HK-2 (cell line): ENCODE results near the gene STT3B.

Source experiments
- DNase-seq: peaks from one replicate; pipeline ENCODE4 v3.0.0-alpha.2; 2018; ENCODE audit not compliant: unreplicated experiment

Gene STT3B

DNA sequence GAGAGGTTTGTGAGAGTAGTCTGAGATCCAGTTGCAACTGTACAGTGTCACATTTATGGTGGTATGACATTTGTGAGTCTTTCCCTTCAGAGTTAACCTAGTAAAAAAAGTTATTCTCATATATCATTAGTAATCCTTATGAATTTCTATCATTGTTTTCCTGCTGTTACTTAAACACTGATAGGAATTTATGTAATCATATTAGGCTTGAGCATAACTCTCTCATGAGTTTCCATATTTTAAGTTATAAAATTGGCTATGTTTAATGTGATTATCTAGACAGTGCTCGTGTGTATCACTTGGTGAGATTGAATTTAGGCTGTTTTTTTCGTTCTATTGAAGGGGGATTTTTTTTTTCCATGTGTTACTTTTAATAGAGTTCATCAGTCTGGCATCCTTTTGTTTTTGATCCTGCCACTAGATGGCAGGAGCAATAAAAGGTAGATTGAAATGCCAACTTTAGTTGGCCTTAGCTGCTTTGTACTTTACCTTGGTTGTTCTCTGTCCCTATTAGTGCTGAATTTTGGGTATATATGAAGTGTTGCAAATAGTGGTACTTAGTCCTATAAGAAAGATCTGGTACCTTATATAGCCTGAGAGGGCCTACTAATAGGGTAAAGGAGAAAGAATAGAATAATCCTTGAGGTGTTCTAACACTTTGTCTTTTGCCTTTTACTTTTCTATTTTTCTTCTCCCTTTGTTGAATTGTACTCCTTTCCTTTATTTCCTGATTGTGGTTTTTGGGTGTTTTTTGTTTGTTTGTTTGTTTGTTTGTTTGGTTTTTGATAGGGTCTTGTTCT is 17.9 kb downstream of the STT3B start:
- DNase-seq: no peak

DNA sequence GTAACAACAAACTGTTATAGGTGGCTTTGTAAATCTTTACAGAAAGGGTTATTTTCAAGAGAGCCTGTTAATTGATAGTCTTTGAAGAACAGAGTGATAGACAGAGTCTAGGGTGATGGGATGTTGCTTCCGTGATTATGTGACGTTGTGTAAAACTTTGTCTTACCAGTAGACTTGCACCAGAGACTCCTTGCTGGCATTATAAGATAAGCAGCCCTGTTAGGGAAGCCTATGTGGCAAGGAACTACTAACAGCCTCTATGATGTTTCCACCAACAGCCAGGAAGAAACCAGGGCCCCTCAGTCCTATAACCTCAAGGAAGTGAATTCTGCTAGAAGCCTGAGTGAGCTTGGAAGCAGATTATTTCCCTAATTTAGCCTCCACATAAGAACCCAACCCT is 18.9 kb downstream of the STT3B start:
- DNase-seq: no peak

DNA sequence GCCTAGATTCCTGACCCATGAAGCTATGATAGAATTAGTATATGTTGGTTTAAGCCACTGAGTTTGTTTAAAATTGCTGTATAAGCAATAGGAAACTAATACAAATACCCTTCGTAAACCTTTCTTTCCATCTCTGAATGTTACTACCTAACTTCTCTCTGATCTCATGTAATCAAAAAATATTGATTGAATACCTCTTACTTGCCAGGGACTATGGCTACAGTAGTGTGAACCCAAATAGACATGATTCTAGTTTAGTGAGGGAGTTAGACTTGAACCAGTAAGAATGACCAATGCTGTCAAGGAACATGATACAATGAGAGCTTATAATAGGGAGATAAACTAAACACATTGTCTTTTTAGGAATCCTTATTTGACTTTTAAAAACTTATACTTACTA is 19.4 kb downstream of the STT3B start:
- DNase-seq: no peak

DNA sequence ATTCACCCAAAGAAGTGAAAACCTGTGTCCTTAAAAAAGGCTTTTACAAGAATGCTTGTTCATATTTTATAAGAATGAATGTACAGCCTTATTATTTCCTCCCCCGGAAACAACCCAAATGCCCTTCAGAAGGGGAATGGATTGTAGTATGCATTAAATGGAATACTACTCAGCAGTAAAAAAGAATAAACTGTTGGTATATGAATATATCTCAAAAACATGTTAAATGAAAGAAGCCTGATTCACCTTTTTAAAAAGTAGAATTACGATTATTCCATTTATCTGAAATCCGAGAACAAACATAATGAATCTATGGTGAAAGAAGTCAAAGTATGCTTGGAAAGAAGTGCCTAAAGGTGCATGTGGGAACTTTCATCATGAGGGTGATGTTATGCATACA is 20.5 kb downstream of the STT3B start:
- DNase-seq: no peak

DNA sequence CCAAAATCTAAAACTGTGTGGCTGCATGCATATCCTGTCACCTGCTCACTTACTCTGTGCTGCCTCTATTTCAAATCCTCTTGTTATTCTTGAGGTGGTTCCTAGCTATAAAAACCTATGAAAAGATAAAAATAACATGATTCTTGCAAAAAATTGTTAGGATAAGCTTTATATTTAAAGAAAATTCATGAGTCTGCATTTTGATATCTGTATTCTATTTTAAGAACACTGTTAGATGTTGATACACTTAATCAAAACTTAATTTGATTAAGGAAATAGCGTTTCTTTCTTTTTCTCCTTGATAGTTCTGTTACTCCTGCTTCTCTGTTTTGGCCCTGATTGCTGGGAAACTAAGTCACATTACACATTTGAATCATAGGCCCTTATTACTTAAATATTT is 22.5 kb downstream of the STT3B start:
- DNase-seq: no peak

DNA sequence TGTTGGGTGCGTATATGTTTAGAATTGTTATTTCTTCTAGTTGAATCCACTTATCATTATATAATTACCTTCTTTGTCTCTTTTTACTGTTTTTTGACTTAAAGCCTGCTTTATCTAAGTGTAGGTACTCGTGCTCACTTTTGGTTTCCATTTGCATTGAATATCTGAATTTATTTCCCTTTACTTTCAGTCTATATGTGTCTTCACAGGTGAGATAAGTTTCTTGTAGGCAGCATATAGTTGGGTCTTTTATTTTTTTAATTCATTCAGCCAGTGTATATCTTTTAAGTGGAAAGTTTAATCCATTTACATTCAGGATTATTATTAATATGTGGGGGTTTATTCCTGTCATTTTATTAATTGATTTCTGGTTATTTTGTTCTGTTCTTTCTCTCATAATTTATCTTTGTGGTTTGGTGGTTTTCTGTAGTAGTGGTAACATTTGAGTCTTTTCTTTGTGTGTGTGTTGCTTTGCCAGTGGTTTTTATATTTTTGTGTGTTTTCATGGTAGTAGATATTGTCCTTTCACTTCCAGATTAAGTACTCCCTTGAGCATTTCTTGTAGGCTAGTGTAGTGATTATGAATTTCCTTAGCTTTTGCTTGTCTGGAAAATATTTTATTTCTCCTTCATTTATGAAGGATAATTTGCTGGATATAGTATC is 27.3 kb downstream of the STT3B start:
- no peak for DNase-seq

DNA sequence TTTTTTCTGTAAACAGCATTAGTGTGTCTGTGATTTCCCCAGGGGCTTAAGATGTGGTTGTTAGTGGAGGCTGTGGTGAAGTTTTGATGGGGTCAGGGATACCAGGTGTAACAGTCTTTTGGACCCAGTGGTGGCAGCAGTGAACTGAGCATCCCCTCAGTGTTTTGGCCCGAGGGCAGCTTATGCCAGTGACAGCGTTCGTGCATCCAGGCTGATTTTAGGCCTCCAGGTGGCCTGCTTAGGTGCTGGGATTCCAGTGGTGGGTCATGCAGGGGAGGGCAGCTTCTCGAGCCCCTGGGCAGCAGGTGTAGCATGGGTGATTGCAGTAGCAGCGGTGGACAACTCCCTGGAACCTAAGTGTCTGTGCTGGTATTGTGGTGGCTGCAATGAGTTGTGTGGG is 29.2 kb downstream of the STT3B start:
- DNase-seq: no peak

DNA sequence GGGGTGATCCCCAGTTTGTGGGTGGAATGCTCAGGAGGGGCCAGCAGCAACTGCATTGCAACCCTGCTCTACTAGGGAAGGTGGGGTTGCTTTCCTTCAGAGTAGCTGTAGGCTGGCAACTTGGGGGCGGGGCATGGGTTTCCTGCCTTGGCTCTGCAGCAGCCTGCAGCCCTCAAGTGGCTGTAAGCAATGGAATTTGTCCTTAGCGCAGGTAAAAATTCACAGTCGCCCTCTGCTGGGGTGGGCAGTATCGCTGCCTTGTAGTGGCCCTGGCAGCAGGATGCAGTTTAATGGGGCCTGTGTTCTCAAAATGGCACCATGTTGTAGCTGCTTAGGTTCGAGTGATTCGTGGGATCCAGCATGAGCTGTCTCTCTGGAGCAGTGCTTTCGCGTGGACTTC is 29.8 kb downstream of the STT3B start:
- DNase-seq: no peak

DNA sequence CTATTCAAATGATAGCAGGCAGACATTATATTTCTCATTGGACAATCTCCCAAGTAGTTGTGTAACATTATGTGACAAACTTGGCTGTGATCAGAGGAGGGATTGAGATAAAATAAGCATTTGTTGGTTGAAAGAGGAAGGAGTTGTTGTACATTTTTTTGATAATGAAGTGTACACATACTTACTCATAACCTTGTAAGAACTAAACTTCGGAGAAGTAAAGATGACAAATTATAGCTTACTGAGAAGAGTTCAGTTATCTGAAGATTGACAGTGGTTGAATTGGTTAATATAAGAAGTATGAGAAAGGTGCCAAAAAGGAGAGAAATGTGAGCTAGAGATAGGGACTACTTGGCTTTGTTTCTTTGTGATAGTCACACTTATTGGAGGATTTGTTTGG is 32.6 kb downstream of the STT3B start:
- no peak for DNase-seq

DNA sequence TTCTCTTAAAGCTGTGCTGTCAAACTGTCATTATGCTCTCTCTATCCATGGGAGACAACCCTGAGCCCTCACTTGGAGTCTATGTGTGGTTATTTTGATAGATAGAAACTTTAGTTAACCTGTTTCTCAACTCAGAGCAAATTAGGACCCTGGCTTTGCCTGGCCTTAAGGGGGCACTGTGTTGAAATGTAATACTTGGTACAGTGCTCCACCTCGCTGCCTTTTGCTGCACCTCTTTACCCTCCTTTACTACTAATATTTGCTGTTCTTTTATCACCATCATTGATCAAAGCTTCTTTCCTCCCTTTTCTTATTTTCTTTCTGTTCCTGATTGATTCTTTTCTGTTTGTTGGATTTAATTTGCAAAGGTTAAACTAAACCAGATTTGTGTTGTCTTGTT is 34.3 kb downstream of the STT3B start:
- DNase-seq: no peak

DNA sequence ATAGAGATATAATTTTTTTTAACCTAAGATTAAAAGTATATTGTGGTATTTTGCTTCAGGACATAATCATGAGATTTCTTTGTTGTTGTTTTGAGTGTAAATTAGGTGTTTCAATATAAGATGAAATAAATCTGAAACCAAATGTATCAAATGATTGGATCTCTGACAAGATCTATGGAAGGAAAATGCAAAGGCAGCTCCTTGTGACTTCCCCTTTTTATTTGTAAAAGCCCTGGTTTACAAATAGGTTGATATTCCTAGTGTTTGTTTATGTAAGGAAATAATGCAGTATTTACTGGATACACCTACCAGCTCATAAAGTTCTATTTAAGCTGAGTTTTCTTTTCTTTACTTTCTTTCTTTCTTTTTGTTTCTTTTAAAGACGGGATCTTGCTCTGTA is 35.9 kb downstream of the STT3B start:
- no peak for DNase-seq

DNA sequence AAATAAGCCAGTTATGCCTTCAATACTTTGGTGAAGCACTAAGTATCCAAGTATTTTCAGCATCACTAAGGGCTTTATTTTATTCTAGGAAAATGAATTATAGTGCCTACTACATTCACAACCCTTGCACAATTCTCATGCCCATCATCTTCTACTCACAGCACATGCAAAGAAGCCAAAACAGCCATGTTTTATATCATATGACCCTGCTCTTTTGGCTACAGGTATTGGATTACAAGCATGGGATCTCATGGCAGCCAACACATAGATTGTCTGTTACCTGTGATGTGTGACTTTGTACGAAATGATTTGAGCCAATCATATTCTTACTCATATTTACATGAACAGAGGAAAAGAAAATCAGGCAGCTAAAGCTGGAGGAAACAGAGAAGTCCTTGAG is 38.6 kb downstream of the STT3B start:
- DNase-seq: no peak

DNA sequence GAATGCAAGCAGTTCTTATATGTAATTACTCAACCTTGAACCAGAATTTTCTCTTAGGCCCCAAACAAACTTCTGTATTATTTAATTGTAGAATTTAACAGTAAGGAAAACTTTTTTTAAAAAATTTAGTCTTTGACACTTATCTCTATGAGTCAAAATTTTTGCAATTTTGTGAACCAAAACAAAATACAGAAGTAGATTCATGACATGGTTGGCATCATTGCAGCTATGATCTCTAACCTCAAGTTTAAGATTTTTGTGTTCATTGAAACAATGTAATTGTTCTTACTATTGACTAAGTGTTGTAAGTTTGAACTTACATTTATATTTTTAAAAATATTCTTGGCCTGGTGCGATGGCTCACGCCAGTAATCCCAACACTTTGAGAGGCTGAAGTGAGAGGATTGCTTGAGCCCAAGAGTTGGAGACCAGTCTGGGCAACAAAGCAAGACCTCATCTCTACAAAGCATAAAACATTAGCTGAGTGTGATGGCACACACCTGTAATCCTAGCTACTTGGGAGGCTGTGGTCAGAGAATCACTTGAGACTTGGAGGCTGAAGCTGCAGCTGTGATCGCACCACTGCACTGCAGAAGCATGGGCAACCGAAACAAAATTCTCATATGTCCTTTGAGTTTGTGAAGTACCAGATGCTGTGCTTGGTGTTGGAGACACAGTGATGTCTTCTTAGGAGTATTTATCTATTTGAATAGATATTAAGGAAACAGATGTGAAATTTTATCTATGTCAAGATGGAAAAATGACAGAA is 39.7 kb downstream of the STT3B start:
- no peak for DNase-seq

DNA sequence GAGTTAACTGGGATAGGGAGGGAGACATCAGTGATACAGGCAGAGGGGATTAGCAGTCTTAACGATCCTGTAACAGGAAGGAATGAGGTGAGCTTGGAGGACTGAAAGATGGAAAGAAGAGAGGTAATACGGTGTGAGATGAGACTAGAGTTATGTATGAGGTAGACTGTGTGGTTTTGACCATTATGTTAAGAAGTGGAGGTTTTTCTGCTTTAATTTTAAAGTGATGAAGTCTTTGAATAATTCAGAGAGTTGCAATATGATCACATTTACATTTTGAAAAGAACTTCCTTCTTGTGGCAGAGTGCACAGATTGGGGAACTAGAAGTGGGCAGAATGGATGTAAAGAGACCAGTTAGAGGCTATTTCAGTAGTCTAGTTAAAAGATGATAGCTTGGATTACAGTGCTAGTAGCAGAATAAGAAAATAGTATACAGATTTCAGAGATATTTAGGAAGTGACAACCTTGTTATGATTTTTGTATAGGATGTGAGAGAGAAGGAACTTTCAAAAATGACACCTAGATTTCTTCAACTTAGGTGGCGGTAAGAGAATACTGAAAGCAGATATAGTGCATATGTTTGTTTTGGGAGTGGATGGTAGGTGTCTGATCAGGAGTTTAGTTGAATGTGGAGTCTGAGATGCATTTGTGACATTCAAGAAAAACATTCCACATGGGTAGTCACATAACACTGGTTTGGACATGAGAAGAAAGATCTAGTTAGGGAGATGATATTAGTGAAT is 40.5 kb downstream of the STT3B start:
- no peak for DNase-seq

DNA sequence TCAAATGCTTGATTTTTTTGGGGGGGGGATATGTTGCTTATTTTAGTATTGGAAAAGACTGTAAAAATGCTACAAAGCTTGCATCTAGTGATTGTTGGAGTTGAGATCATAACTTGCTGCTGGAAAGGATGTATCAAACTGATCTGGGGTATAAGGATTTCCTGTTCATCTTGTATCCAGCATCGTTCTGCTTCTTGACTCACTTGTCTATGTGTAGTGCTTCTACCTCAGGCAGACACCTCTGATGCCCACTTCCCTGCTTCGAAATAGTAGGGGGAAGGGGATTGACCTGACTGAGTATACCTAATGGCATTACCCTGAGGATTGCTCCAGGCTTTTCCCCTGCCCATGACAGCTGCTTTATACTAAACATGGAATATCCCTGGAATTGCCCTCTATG is 42.7 kb downstream of the STT3B start:
- DNase-seq: no peak

DNA sequence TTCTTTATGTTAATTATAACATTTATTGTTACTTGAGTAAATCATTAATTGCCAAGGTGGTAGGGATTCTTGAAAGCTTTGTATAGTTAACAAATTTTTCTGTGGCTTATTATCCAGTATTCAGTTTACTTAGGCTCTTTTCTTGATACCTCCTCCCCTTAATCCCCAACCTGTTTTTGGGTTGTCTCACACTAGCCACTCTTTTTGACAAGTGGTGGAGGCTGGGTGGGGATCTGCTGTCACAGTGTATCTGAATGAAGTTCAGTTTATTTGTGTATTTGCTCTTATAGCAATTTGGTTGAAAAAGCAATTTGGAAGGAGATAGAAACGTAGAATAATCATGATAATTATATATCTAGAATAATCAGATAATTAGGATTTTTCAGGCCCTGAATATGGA is 43.8 kb downstream of the STT3B start:
- no peak for DNase-seq

DNA sequence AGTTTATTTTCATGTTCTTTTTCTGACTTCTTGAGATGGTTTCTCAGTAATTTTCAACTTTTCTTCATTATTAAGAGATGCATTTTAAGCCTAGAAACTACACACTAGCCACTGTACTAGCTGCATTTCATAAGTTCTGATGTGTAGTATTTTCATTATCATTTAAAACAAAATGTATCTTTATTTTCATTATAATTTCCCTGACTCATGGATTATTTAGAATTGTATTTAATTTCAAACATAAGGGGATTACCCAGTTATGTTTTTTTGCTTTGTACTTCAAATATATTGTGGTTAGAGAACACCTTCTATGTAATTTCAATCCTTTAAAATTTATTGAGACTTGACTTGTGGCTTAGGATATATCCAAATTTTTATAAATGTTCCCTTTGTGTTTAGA is 44.5 kb downstream of the STT3B start:
- no peak for DNase-seq

DNA sequence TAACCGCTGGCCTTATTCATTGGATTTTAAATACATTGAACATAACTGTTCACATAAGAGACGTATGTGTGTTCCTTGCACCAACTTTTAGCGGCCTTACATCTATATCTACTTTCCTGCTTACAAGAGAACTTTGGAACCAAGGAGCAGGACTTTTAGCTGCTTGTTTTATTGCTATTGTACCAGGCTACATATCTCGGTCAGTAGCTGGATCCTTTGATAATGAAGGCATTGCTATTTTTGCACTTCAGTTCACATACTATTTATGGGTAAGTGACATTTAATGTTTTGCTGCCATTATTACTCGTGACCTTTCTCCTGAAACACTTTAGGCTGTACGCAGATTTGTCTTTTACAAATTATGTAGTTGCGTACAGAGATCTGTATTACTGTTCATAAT is 47.1 kb downstream of the STT3B start:
- DNase-seq: no peak

DNA sequence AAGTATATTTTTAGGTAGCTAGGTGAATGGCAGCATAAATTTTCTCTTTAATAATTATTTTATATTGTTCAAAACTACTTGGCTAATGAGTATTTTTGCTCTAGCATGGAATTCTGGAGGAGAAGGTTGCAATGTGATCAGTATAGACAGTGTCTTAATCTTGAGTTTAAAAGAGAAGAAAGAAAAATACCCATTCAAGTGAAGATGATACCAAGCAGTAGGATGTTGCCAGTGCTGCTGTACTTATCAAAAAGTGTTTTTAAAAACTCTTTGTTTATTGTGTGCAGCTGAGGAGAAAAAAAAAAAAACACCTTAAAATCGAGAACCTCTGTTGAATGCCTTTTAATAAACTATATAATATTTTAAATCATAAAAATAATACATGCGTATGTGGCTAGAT is 47.9 kb downstream of the STT3B start:
- no peak for DNase-seq

DNA sequence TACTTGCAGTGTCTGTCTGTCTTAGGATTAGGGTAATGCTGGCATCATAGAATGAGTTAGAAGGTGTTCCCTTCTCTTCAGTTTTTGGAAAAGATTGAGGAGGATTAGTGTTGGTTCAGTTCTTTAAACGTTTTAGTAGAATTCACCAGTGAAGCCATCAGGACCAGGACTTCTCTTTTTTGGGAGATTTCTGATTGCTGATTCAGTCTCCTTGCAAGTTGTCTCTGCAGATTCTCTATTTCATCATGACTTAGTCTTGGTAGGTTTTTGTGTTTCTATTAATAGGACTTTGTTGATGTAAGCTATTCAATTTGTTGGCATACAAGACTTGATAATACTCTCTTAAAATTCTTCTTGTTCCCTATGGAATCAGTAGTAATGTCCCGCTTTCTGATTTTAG is 48.9 kb downstream of the STT3B start:
- no peak for DNase-seq

DNA sequence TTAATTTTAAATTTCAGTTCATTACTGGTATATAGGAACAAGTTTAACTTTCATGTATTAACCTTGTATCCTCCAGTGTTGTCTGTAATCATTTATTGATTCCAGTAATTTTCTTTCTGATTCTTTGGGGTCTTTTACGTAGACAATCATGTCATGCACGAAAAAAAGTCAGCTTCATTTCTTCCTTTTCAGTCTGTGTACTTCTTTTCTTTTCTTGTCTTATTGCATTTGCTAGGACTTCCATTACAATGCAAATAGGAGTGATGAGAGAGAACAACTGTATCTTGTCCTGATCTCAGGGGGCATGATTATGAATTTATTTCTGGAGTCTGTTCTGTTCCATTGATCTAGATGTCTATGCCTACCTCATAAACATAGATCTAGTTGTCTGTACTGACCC is 56.5 kb downstream of the STT3B start:
- no peak for DNase-seq

DNA sequence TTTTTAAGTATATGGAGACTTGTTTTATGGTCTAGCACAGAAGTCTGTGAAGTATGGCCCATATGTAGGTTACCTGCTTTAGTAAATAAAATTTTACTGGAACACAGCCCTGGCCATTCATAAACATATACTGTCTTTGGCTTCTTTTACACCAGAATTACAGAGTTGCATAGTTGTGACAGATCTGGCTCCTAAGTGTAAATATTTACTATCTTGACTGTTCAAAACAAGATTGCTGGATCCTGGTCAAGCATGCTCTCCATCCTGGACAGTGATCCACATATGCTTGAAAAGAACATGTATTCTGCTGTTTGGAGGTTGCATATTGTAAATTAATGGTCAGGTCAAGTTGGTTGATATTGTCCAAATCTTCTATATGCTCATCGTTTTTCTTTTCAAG is 57.9 kb downstream of the STT3B start:
- DNase-seq: no peak
